ENCODE results near the gene ANO9.

The ANO9 gene

GRCh38 chr11:380996-381395 lies 60.8 kb downstream of the ANO9 start:
- no peak for DNase-seq

- no peak for DNase-seq
These were observed 61.3 kb downstream of the ANO9 start for GRCh38 chr11:380491-380890.

DNA sequence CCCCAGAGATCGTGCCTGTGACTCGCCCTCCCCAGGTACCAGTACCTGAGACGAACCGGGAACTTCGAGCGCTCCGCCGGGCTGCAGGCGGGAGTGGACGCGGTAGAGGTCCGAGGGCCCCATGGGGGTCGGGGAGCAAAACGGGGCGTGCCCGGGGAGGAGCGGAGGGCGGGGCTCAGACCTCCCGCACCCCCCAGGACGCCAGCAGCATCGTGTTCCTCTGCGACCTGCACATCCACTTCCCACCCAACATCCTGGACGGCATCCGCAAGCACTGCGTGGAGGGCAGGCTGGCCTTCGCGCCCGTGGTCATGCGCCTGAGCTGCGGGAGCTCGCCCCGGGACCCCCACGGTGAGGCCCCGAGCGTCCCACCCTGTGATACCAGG lies 61.7 kb downstream of the ANO9 start:
- no peak for DNase-seq

DNA sequence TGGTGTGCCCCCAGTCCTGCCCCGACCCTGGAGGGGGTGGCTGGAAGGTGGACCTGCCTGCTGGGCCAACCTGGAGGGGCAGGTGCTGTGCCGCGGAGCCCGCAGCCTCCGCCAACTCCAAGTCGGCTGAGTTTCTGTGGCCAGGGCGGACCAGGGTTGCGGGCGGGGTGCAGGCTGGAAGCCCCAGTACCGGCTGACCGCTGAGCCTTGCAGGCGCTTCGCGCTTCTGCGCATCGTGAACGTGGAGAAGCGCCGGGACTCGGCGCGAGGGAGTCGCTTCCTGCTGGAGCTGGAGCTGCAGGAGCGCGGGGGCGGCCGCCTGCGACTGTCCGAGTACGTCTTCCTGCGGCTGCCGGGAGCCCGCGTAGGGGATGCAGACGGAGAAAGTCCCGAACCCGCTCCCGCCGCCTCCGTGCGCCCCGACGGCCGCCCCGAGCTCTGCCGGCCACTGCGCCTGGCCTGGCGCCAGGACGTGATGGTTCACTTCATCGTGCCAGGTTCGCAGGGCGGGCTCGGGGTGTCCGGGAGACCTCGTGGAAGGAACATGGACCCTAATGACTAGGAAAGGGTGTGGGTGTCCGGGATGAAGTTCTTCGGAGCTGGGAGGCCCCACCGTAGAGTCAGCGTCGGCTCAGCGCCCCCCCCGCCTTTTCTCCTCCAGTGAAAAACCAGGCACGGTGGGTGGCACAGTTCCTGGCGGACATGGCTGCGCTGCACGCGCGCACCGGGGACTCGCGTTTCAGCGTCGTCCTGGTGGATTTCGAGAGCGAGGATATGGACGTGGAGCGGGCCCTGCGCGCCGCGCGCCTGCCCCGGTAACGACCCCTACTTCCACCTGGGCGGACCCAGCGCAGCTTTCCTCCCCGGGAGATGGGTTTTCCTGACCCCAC lies 62.4 kb downstream of the ANO9 start:
- DNase-seq: no peak

DNA sequence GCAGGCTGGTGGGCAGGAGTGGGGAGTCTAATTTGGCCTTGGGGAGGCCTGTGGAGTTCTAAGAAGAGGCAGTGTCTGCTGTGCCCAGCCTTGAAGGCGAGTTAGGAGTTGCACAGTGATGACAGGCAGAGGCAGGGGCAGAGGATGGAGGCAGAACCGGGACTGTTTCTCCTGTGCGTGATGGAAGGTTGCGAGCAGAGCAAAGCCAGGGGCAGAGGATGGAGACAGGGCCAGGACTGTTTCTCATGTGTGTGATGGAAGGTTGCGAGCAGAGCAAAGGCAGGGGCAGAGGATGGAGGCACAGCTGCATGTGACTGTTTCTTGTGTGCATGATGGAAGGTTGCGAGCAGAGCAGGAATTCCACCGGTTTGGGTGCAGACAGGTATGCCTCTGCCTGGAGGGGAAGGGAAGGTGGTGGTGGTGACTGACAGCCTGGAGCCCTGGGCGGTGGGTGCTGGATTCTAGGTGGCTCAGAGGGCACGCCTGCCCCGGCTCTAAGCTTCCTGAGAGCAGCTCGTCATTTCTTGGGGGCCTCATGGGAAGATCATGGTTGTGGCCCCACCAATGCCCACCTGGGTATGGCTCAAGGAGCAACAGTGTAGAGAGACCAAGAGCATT lies 63.8 kb downstream of the ANO9 start:
- no peak for DNase-seq

DNA sequence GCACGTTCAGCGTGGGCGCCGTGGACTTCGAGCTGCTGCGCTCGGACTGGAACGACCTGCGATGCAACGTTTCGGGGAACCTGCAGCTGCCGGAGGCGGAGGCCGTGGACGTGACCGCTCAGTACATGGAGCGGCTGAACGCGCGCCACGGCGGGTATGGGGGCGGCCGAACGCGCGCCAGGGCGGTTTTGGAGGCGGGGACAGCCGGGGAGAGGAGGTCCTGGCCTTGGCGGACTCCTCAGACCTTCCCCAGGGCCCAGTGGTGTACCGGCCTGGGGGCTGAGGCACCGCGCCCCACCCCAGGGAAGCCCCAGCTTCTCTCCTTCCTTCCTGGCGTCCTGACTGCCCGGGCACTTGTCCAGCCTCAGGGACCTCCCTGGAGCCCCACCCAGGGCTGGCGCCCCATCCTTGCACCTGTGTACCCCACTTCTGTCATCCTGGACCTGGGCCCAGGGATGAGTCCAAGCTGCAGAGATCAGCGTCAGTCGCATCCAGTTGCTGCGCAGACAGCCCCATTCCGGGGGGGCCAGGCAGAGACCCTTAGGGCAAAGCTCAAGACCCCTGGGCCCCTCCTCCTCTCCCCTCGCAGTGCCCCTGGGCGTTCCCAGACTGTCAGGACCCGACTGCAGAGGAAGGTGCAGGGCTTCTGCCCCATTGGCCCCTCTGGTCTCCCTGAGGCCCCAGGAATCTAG lies 64.5 kb downstream of the ANO9 start:
- DNase-seq: no peak

DNA sequence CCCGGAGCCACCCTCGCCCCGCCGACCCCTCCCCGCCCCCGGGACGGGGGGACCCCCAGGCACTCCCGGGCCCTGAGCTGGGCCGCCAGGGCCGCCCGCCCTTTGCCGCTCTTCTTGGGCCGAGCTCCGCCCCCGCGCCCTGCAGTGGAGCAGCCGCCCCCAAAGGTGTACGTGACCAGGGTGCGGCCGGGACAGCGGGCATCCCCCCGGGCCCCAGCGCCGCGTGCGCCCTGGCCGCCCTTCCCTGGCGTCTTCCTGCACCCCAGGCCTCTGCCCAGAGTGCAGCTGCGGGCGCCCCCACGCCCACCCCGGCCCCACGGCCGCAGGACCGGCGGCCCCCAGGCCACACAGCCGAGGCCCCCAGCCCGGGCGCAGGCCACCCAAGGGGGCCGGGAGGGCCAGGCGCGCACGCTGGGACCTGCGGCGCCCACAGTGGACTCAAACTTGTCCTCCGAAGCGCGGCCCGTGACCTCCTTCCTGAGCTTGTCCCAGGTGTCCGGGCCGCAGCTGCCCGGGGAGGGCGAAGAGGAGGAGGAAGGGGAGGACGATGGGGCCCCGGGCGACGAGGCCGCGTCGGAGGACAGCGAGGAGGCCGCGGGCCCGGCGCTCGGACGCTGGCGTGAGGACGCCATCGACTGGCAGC lies 65.2 kb downstream of the ANO9 start:
- no peak for DNase-seq

- no peak for DNase-seq
These were observed 66.5 kb downstream of the ANO9 start for GRCh38 chr11:375065-376025.

- peak in 1 of 2 experiments; percentile 56 for DNase-seq
These were observed 67.9 kb downstream of the ANO9 start for GRCh38 chr11:373716-374551.

DNA sequence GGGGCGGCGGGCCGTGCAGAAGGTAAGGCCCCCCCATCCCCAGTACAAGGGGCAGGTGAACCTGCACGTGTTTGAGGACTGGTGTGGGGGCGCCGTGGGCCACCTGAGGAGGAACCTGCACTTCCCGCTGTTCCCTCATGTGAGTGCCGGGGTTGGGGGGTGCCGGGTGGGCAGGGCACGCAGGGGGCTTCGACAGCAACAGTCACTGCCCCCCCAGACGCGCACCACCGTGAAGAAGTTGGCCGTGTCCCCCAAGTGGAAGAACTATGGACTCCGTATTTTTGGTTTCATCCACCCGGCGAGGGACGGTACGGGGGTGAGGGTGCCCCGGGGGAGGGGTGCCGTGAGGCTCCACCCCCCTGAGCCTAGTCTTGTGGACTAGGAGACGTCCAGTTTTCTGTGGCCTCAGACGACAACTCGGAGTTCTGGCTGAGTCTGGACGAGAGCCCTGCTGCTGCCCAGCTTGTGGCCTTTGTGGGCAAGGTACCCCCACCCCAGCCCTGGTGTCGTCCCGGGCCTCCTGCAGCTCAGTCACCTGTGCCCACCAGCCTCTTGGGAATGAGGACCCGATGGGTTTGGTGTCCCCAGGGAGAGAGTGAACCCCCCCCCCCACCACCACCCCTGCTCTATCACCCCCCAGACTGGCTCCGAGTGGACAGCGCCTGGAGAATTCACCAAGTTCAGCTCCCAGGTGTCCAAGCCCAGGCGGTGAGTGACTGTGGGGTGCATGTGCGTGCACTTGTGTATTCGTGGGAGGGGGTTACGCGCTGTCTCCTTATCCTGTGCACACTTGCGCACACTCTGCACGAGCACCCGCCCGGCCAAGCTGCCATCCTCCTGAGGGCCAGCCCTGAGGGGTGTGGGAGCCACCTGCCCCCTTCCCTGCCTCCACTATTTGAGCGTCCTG lies 68.7 kb downstream of the ANO9 start:
- no peak for DNase-seq

- peak in 1 of 2 experiments; percentile 28 for DNase-seq
These were observed 69.9 kb downstream of the ANO9 start for GRCh38 chr11:371716-372590.

DNA sequence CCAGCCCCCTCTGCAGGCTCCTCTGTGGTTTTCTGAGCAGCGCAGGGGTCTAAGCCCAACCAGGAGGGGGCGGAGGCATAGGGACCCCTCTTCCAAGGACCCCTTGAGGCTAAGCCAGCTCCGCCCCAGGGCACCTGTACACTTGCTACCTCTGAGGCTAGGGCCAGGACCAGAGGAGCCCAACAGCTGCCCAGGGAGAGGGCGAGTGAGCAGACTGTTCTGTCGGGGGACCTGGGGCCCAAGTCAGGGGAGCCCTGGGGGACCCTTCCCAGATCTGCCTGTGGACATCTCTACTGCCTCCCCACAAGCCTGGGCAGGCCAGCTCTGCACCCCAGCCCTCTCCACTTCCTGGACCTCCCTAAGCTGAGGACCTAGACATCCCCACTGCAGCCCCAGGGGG lies 70.8 kb downstream of the ANO9 start:
- DNase-seq: no peak

DNA sequence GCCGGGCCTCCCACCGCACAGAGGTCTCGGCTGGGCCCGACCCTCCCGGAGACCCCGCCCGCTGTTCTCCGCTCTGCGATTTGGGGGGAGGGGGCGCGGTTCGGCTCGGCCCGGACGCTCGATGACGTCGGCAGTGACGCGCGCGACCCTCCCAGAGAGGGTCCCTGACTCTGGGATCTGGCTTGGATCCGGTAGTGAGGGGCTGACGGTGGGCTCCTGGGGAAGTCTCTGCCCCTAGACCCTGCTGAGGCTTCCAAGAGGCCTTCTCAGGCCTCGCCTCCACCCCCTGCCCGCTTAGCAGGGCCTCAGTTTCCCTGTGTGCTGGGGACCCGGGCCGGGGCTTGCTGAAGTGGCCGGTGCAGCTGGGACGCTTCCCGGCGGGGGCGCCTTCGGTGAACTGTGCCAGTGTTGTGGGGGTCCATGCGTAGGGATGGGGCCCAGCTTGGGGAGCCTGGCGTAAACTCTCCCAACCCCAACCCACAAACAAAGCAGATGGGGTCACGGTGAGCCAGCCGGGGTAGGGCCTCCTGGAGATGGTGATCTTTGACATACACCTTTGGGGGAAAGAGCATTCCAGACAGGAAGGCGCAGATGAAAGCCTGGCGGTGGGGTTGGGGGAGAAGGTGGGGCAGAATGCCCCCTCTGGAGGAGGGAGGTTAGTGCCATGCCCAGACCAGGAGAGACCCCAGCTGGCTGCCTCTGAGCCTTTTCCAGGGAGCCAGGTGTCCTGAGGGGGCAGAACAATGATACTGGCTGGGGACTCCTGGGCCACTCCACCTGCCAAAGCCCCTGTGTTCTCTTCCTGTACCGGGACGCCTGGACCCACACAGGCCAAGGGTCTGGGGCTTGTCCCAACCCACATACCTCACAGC lies 71.5 kb downstream of the ANO9 start:
- DNase-seq: peak in 1 of 2 experiments; percentile 55

DNA sequence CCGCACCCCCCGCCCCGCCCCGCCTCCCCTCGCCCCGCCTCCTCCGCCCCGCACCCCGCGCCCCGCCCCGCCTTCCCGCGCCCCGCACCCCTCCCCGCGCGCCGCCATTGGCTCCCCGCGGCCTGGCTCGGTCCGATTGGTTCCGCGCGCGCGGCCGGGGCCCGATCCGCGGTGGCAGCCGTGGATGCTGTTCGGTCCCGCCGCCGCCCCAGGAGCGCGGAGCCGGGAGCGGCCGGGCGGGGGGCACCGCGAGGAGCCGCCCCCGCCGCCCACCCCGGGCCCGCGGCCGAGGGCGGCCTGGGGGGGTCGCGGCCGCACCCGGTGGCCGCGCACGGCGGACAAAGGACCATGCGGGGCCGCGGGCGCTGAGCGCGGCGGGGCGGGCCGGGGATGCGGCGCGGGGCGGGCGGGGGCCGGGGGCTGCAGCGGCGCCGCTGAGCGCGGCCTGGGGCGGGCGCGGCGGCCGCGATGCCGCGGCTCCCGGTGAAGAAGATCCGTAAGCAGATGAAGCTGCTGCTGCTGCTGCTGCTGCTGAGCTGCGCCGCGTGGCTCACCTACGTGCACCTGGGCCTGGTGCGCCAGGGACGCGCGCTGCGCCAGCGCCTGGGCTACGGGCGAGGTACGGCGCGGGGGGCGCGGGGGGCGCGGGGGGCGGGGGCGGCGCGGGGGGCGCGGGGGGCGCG lies 72.3 kb downstream of the ANO9 start, which contains the start of gene B4GALNT4:
TSS of gene B4GALNT4 (plus strand) at position 164 of the 683 bp plus-strand sequence. CDS start at position 469, 305 bp downstream.
- peak in 1 of 2 experiments; percentile 77 for DNase-seq

DNA sequence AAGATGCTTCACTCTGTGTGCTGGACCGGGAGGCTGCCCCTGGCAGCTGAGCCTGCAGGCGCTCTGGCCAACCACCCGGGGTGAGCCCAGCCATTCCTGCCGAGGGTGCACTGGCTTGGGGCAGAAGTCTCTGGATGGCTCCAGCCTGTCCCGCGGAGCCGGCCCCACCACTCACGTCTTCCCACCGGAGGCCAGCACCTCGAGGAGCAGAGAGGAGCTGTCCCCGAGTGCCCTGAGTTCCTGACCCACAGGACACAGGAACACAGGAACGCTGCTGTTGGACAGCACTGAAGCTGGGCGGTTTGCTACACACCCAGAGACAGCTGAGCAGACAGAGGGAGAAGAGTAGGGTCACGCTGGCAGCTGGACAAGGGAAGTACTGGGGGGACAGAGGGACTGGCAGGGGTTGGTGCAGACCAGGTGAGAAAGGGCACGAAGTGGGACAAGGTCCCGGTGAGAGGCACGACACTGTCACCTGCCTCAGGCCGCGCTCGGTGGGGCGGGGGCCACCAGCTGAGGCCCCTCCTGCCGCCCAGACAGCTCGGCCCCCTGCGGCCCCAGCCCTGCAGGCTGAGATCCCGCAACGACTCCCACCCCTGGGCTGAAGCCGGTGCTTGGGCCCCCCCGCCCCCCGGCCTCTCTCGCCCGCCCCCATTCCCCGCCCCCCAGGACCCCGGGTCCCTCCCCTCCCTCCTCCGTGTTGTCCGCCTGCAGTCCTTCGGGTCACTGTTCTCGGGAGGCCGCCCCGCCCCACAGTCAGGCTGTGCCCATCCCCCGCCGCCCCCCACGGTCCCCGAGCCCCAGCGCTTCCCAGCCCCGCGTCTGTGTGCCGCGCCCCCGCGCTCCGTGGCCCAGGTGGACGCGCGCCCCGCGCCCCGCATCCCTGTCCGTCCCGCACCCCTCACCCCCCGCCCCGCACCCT lies 73.1 kb downstream of the ANO9 start:
- peak in 1 of 2 experiments; percentile 71 for DNase-seq

DNA sequence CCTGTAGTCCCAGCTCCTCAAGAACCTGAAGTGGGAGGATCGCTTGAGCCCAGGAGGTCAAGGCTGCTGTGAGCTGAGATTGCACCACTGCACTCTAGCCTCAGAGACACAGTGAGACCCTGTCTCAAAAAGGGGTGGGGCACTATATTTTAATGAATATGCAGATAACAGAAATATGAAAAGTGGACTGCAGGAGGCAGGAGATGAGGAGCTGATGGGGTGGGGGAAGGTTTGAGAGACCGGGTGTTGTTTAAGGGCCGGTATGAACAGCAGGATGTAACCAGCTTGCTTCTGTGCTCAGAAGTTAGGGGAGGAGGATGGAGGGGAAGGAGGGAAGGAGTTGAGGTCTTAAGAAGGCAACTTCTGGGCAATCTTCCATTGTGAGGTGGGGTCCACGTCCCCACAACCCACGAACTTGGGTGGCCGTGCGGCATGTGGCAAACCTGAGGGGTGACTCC lies 73.8 kb downstream of the ANO9 start:
- DNase-seq: peak; percentile 36 to 67

All from NCI-H526 (cell line).